HEK293 (cell line): ENCODE data around the gene SERPINA3.

ENCODE experiments used
- CTCF ChIA-PET: fragments of 350-600 bp; formaldehyde crosslinking; extraction: SDS; loops from one replicate; lab custom pipeline; 2021; ENCODE audit warnings: antibody characterized with exemption; lab: Yijun Ruan, JAX
- POLR2A ChIA-PET: fragments of 300-600 bp; formaldehyde crosslinking; extraction: SDS; loops from one replicate; lab custom pipeline; 2020; ENCODE audit warnings: antibody characterized with exemption, inconsistent platforms; lab: Yijun Ruan, JAX
- H3K27ac ChIP-seq: fragments of 200-500 bp; sonication (Bioruptor generic); 2 replicates; pipeline ENCODE4 v1.5.1; 2014; ENCODE audit warnings: low read depth, low read length, control low read depth, inconsistent platforms; ENCODE audit errors: extremely low read depth
- H3K36me3 ChIP-seq, 2 experiments: fragments of 200-500 bp in 1 of 2; sonication (Bioruptor generic) in 1 of 2; 1 replicate in 1 of 2; 2 replicates in 1 of 2; pipeline ENCODE4 v1.5.1; 2014 to 2017; ENCODE audit warnings: inconsistent platforms in 2 of 2, low read length in 2 of 2; ENCODE audit not compliant: control insufficient read depth in 2 of 2, insufficient read depth in 1 of 2
- H3K4me1 ChIP-seq: fragments of 200-500 bp; sonication (Bioruptor generic); 2 replicates; pipeline ENCODE4 v1.5.1; 2014; ENCODE audit warnings: mild to moderate bottlenecking, low read length, inconsistent platforms; ENCODE audit not compliant: control insufficient read depth, insufficient read depth
- H3K4me3 ChIP-seq: 2 replicates; pipeline ENCODE4 v1.5.1; 2011; ENCODE audit warnings: low read depth, mild to moderate bottlenecking, control low read depth, low read length, moderate library complexity
- H3K9me3 ChIP-seq: fragments of 200-500 bp; sonication (Bioruptor generic); 2 replicates; pipeline ENCODE4 v1.5.1; 2014; ENCODE audit warnings: low read depth, low read length, inconsistent platforms; ENCODE audit not compliant: control insufficient read depth, insufficient read depth
- ATF2 ChIP-seq: fragments of 450-650 bp; formaldehyde crosslinking; IDR thresholded peaks from 2 replicates; pipeline ENCODE4 v1.5.1; 2016; ENCODE audit warnings: missing biosample characterization, missing genetic modification characterization, low read depth
- IKZF3 ChIP-seq: fragments of 450-650 bp; IDR thresholded peaks from 2 replicates; pipeline ENCODE4 v1.5.0; 2018; ENCODE audit warnings: missing biosample characterization, mild to moderate bottlenecking, missing genetic modification characterization, moderate library complexity
- MYNN ChIP-seq: fragments of 450-650 bp; formaldehyde crosslinking; IDR thresholded peaks from 2 replicates; pipeline ENCODE4 v1.5.1; 2016; ENCODE audit warnings: missing biosample characterization, missing genetic modification characterization, borderline replicate concordance
- PRDM2 ChIP-seq: fragments of 450-650 bp; formaldehyde crosslinking; IDR thresholded peaks from 2 replicates; pipeline ENCODE4 v1.5.1; 2016; ENCODE audit warnings: missing biosample characterization, missing genetic modification characterization, borderline replicate concordance
- RBAK ChIP-seq: fragments of 450-650 bp; formaldehyde crosslinking; IDR thresholded peaks from 2 replicates; pipeline ENCODE4 v1.5.1; 2016; ENCODE audit warnings: missing biosample characterization, missing genetic modification characterization
- ZNF138 ChIP-seq: fragments of 450-650 bp; formaldehyde crosslinking; IDR thresholded peaks from 2 replicates; pipeline ENCODE4 v1.5.1; 2016; ENCODE audit warnings: missing biosample characterization, missing genetic modification characterization, borderline replicate concordance
- ZNF169 ChIP-seq: fragments of 450-650 bp; formaldehyde crosslinking; IDR thresholded peaks from 2 replicates; pipeline ENCODE4 v1.5.1; 2016; ENCODE audit warnings: missing biosample characterization, missing genetic modification characterization
- ZNF362 ChIP-seq: fragments of 450-650 bp; formaldehyde crosslinking; IDR thresholded peaks from 2 replicates; pipeline ENCODE4 v1.5.1; 2016; ENCODE audit warnings: missing biosample characterization, missing genetic modification characterization
- ZNF391 ChIP-seq: fragments of 450-650 bp; formaldehyde crosslinking; IDR thresholded peaks from 2 replicates; pipeline ENCODE4 v1.5.1; 2016; ENCODE audit warnings: low read depth, missing biosample characterization, missing genetic modification characterization, borderline replicate concordance
- ZNF501 ChIP-seq: fragments of 450-650 bp; formaldehyde crosslinking; IDR thresholded peaks from 2 replicates; pipeline ENCODE4 v1.5.1; 2016; ENCODE audit warnings: missing biosample characterization, missing genetic modification characterization
- ZNF518A ChIP-seq: fragments of 450-650 bp; formaldehyde crosslinking; conservative IDR thresholded peaks from 2 replicates; pipeline ENCODE4 v1.5.1; 2016; ENCODE audit warnings: low read depth, missing biosample characterization, missing genetic modification characterization
- ZNF558 ChIP-seq: fragments of 450-650 bp; formaldehyde crosslinking; IDR thresholded peaks from 2 replicates; pipeline ENCODE4 v1.5.1; 2016; ENCODE audit warnings: missing biosample characterization, missing genetic modification characterization

Gene SERPINA3

GRCh38 chr14:94581127-94581999 lies 30.8 kb upstream of the SERPINA3 start, which contains the start of gene SERPINA5 (continued):
- no peak for TF ChIP-seq ATF2
- no peak for TF ChIP-seq RBAK
- no peak for TF ChIP-seq ZNF391
- TF ChIP-seq PRDM2 (tag by site-specific recombination) = no peak

GRCh38 chr14:94582199-94582750 lies 29.9 kb upstream of the SERPINA3 start:
- no peak overlapping the region for H3K27ac ChIP-seq
- POLR2A ChIA-PET = no interaction called here
- no peak overlapping the region for H3K4me3 ChIP-seq
- no peaks in the 10 kb centered on the region for H3K9me3 ChIP-seq
- CTCF ChIA-PET = interaction anchor here (0.7 kb wide), 1 partner anchor 185 kb away, joined by 3 read pairs; no protein-coding TSS in a partner anchor
- no peaks in the 10 kb centered on the region for H3K36me3 ChIP-seq
- no peak for TF ChIP-seq ZNF558 (tag by site-specific recombination)
- TF ChIP-seq ZNF138 (tag by site-specific recombination) = no peak
- no peak for TF ChIP-seq ZNF362
- no peak for TF ChIP-seq ZNF518A (tag by site-specific recombination)
- TF ChIP-seq ZNF501 (tag by site-specific recombination) = no peak
- no peak for TF ChIP-seq IKZF3
- no peak for TF ChIP-seq MYNN
- TF ChIP-seq ZNF169 (tag by site-specific recombination) = no peak
- no peaks in the 10 kb centered on the region for H3K4me1 ChIP-seq
